ENCODE measurements around the gene PDIA5. TPM values are rescaled to one million over a fixed set of nuclear protein-coding genes. Genes with fewer than 3 reads are reported as not detected.

PDIA5 gene
- total RNA-seq, 1 donor from 2014 or later: 14.2 TPM

DNA sequence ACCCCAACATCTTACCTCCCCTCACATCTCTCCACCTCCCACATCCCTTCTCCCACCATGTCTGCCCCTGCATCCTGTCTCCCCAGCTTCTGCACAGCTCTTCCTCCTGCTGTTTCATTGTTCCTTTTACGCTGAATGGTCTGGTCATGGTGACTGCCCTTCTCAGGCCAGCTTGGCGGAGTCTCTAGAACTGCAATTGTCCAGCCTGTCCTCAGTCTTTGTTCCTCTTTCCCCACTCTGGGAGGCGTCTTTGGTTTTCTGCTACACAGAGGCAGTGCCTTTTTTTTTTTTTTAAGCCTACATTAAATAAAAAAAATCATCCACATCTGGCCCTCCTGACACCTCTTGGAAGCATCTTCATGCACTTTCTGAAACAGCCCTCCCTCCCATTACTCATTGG is 85.9 kb downstream of the PDIA5 start:
- Mint-ChIP-seq H3K27ac (ENCODE audit: unreplicated experiment) (peak overlapping the region; percentile 96), H3K4me3 (peak overlapping the region; percentile 9), H3K9me3 (no peaks in the 10 kb centered on the region), H3K4me1 (peaks cover 36% of the 10 kb centered on the region), H3K36me3 (ENCODE audit: low read depth) (peaks cover 18% of the 10 kb centered on the region), H3K27me3 (ENCODE audit: low read depth) (no peaks in the 10 kb centered on the region)
- no peak for DNase-seq (ENCODE audit: low read depth, low spot score)
- TF ChIP-seq, protein P1, sequence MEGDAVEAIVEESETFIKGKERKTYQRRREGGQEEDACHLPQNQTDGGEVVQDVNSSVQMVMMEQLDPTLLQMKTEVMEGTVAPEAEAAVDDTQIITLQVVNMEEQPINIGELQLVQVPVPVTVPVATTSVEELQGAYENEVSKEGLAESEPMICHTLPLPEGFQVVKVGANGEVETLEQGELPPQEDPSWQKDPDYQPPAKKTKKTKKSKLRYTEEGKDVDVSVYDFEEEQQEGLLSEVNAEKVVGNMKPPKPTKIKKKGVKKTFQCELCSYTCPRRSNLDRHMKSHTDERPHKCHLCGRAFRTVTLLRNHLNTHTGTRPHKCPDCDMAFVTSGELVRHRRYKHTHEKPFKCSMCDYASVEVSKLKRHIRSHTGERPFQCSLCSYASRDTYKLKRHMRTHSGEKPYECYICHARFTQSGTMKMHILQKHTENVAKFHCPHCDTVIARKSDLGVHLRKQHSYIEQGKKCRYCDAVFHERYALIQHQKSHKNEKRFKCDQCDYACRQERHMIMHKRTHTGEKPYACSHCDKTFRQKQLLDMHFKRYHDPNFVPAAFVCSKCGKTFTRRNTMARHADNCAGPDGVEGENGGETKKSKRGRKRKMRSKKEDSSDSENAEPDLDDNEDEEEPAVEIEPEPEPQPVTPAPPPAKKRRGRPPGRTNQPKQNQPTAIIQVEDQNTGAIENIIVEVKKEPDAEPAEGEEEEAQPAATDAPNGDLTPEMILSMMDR (conservative IDR thresholded peaks at IDR 0.05): no peak

DNA sequence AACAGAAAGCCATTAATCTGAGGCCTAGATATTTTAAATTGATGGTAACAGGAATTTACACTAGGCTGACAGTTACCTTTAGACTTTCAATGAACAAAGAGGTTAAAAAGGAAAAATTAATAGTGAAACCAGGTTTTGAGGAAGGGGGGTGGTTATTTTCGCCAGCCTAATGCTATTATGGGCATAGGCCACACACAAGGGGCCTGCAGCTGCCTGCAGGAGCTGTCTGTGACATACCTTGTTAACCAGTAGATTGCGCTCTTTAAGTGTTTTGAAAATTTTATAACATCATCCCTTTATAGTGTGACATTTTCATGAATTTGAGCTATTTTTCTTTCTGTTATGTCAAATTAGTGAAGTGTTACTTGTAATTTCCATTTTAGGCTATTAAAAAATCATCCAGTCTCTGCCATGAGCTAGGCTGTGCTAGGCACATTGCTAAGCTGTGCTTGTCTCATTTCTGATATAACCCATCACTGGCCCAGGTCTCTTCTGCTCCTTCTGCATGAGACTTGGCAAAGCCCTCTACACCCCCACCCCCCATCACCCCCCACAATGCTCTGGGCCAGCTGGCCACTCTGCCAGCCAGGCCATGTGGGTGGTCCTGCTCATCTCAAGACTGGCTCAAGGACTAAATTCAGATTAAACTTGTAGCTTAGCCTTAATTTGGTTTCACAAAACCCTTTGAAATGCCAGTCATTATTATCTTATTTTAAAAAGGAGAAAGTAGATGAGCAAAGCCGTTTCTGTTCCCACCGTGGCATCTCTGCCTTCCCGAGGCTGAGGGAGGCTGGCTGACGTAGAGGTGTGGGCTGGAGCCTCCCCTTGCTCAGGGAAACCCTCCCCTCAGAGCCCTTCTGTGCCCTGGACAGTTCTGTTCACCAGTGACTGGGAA is 86.5 kb downstream of the PDIA5 start:
- TF ChIP-seq, protein P1 (conservative IDR thresholded peaks at IDR 0.05): no peak
- Mint-ChIP-seq H3K9me3 (no peaks in the 10 kb centered on the region), H3K27me3 (ENCODE audit: low read depth) (no peaks in the 10 kb centered on the region), H3K4me1 (peaks cover 36% of the 10 kb centered on the region), H3K4me3 (peak overlapping the region; percentile 9), H3K27ac (ENCODE audit: unreplicated experiment) (no peak overlapping the region), H3K36me3 (ENCODE audit: low read depth) (peaks cover 18% of the 10 kb centered on the region)
- DNase-seq (ENCODE audit: low read depth, low spot score): no peak

DNA sequence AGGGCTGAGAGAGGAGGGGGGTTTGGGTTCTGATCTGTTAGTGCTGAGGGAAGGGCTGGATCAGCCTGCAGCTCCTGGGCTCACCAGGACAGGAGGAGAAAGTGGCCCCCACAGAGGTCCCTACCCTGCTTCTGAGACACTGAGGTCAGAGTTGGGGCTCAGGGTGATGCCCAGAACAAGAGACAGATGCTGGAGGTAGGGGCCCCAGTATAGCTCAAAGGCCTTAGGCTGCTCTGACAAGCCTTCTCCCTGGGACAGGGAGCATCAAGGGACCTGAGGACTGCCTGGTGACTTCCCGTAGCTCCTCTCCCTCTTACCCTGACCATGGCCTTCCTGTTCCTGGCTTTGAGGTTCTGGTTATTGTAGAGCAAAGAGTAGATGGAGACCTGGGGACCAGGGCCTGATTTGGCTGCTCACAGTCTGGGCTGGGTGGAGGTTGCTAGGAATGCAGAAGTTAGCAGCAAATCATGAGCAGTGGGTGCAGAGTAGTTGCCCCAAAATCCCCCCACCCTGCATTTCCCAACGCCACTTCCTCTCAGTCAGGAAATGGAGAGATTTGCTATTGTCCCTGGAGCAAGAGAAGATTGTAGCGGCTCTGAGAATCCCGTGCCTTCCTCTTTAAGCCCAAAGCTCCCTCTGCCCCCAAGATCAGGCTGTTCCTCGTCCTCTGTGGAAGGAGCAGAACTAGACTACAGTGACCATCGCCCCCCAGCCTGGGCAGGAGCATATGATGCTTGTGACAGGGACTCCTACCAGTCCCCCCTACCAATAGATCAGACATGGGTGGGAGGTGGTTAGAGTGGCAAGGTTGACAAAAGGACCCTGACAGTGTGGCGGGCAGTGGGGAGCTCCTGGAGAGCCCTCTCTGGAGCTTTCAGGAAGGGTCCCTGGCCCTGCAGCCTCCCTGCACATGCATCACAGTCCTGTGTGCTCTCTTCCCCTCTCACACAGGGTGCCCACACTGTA is 87.5 kb downstream of the PDIA5 start:
- H3K36me3 Mint-ChIP-seq (ENCODE audit: low read depth): peaks cover 10% of the 10 kb centered on the region
- peaks cover 28% of the 10 kb centered on the region for H3K4me1 Mint-ChIP-seq
- DNase-seq (ENCODE audit: low read depth, low spot score): no peak
- TF ChIP-seq, protein P1 (conservative IDR thresholded peaks at IDR 0.05): no peak
- H3K9me3 Mint-ChIP-seq: no peaks in the 10 kb centered on the region
- H3K27ac Mint-ChIP-seq (ENCODE audit: unreplicated experiment): peak overlapping the region; percentile 75
- H3K27me3 Mint-ChIP-seq (ENCODE audit: low read depth): no peaks in the 10 kb centered on the region
- no peak overlapping the region for H3K4me3 Mint-ChIP-seq

DNA sequence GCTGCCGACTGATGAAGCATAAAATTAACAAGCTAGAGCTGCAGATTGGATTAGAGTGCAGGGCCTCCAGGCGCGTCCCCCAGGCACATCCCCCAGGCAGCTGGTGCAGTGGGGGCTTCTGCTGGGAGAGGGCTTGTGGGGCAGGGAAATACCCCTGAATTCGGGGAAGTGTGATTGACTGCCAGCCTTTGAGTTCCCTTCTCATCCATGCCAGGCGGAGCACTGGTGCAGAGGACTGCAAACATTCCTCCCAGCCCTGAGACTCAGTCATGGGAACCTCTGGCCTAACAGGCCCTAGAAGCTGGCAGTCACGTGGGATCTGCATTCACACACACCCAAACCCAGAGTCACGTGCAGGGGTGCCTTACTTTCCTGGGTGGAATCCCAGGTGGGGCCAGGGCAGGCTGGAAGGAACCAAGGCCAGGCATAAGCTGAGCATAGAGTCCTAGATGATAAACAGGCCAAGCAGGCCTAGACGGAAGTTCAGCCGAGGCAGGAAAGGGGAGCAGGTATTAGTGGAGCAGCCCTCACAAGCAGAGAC is 88.7 kb downstream of the PDIA5 start:
- no peak for DNase-seq (ENCODE audit: low read depth, low spot score)
- Mint-ChIP-seq H3K4me3 (no peak overlapping the region), H3K36me3 (ENCODE audit: low read depth) (peaks cover 7% of the 10 kb centered on the region), H3K9me3 (no peaks in the 10 kb centered on the region), H3K27me3 (ENCODE audit: low read depth) (no peaks in the 10 kb centered on the region), H3K4me1 (peaks cover 28% of the 10 kb centered on the region), H3K27ac (ENCODE audit: unreplicated experiment) (no peak overlapping the region)
- TF ChIP-seq, protein P1 (conservative IDR thresholded peaks at IDR 0.05): no peak

GRCh38 chr3:123156276-123156995 is 89.6 kb downstream of the PDIA5 start:
- Mint-ChIP-seq H3K27me3 (ENCODE audit: low read depth) (no peaks in the 10 kb centered on the region), H3K4me3 (no peak overlapping the region), H3K36me3 (ENCODE audit: low read depth) (peaks cover 3% of the 10 kb centered on the region), H3K9me3 (no peaks in the 10 kb centered on the region), H3K4me1 (peaks cover 28% of the 10 kb centered on the region), H3K27ac (ENCODE audit: unreplicated experiment) (no peak overlapping the region)
- DNase-seq (ENCODE audit: low read depth, low spot score): no peak
- TF ChIP-seq, protein P1 (conservative IDR thresholded peaks at IDR 0.05): no peak

Data from neural crest cell (in vitro differentiated cells).